ENCODE measurements around the gene HRAS. TPM values are rescaled to one million over a fixed set of nuclear protein-coding genes. Genes with fewer than 3 reads are reported as not detected.

The HRAS gene
- polyA plus RNA-seq, 1 experiment: 44.7 TPM

GRCh38 chr11:516400-516799 is 19.0 kb downstream of the HRAS start:
- ChIA-PET CTCF (no interaction called here), POLR2A (no interaction called here)
- Histone ChIP-seq H3K27me3 (ENCODE audit: control insufficient read depth, insufficient read depth, low read length) (no peaks in the 10 kb centered on the region), H3K27ac (ENCODE audit: low read depth, low read length) (no peak overlapping the region), H3K9me3 (ENCODE audit: control insufficient read depth, insufficient read depth, low read length) (peaks cover 19% of the 10 kb centered on the region), H3K4me3 (ENCODE audit: low read depth, low read length) (no peak overlapping the region)
- no peak for TF ChIP-seq CTCF (IDR thresholded peaks at IDR 0.05; ENCODE audit: low read depth, low read length)
- DNase-seq (ENCODE audit: low read depth, low spot score): no peak

- H3K27me3 ChIP-seq (ENCODE audit: control insufficient read depth, insufficient read depth, low read length): no peaks in the 10 kb centered on the region
- ChIA-PET CTCF (no interaction called here), POLR2A (no interaction called here)
- H3K27ac ChIP-seq (ENCODE audit: low read depth, low read length): no peak overlapping the region
- H3K9me3 ChIP-seq (ENCODE audit: control insufficient read depth, insufficient read depth, low read length): peaks cover 19% of the 10 kb centered on the region
- no peak overlapping the region for H3K4me3 ChIP-seq (ENCODE audit: low read depth, low read length)
- no peak for DNase-seq (ENCODE audit: low read depth, low spot score)
- no peak for TF ChIP-seq CTCF (IDR thresholded peaks at IDR 0.05; ENCODE audit: low read depth, low read length)
Observed at GRCh38 chr11:515131-515530, 20.2 kb downstream of the HRAS start.

- no peak overlapping the region for H3K4me3 ChIP-seq (ENCODE audit: low read depth, low read length)
- no peak for TF ChIP-seq CTCF (IDR thresholded peaks at IDR 0.05; ENCODE audit: low read depth, low read length)
- CTCF ChIA-PET: no interaction called here
- POLR2A ChIA-PET: no interaction called here
- no peak for DNase-seq (ENCODE audit: low read depth, low spot score)
- H3K27me3 ChIP-seq (ENCODE audit: control insufficient read depth, insufficient read depth, low read length): no peaks in the 10 kb centered on the region
- H3K27ac ChIP-seq (ENCODE audit: low read depth, low read length): no peak overlapping the region
- H3K9me3 ChIP-seq (ENCODE audit: control insufficient read depth, insufficient read depth, low read length): peaks cover 19% of the 10 kb centered on the region
Observed at GRCh38 chr11:514606-515005, 20.8 kb downstream of the HRAS start.

GRCh38 chr11:512761-513595 is 22.4 kb downstream of the HRAS start:
- ChIA-PET POLR2A (no interaction called here), CTCF (interaction anchor here (0.7 kb wide), 1 partner anchor 20 kb away, joined by 5 read pairs; no protein-coding TSS in a partner anchor)
- Histone ChIP-seq H3K27me3 (ENCODE audit: control insufficient read depth, insufficient read depth, low read length) (no peaks in the 10 kb centered on the region), H3K9me3 (ENCODE audit: control insufficient read depth, insufficient read depth, low read length) (peaks cover 13% of the 10 kb centered on the region), H3K4me3 (ENCODE audit: low read depth, low read length) (no peak overlapping the region), H3K27ac (ENCODE audit: low read depth, low read length) (no peak overlapping the region)
- TF ChIP-seq CTCF (IDR thresholded peaks at IDR 0.05; ENCODE audit: low read depth, low read length): no peak
- no peak for DNase-seq (ENCODE audit: low read depth, low spot score)

GRCh38 chr11:508956-509355 is 26.4 kb downstream of the HRAS start:
- Histone ChIP-seq H3K9me3 (ENCODE audit: control insufficient read depth, insufficient read depth, low read length) (no peaks in the 10 kb centered on the region; the same call in 1 of the 2 replicates), H3K4me3 (ENCODE audit: low read depth, low read length) (no peak overlapping the region), H3K27me3 (ENCODE audit: control insufficient read depth, insufficient read depth, low read length) (no peaks in the 10 kb centered on the region), H3K27ac (ENCODE audit: low read depth, low read length) (no peak overlapping the region)
- ChIA-PET POLR2A (interaction anchor here (0.7 kb wide), 1 partner anchor 24 kb away, joined by 3 read pairs; no protein-coding TSS in a partner anchor), CTCF (interaction anchor here (0.6 to 3.6 kb wide), 3 partner anchors 10 to 69 kb away, joined by 3 to 33 read pairs (median 5); no protein-coding TSS in a partner anchor)
- DNase-seq (ENCODE audit: low read depth, low spot score): no peak
- TF ChIP-seq CTCF (IDR thresholded peaks at IDR 0.05; ENCODE audit: low read depth, low read length): no peak
